ENCODE data around the gene OXSR1. TPM values are rescaled to one million over a fixed set of nuclear protein-coding genes. Genes with fewer than 3 reads are reported as not detected.

OXSR1 gene
- total RNA-seq, 1 donor from 2014 or later: 36.0 TPM

DNA sequence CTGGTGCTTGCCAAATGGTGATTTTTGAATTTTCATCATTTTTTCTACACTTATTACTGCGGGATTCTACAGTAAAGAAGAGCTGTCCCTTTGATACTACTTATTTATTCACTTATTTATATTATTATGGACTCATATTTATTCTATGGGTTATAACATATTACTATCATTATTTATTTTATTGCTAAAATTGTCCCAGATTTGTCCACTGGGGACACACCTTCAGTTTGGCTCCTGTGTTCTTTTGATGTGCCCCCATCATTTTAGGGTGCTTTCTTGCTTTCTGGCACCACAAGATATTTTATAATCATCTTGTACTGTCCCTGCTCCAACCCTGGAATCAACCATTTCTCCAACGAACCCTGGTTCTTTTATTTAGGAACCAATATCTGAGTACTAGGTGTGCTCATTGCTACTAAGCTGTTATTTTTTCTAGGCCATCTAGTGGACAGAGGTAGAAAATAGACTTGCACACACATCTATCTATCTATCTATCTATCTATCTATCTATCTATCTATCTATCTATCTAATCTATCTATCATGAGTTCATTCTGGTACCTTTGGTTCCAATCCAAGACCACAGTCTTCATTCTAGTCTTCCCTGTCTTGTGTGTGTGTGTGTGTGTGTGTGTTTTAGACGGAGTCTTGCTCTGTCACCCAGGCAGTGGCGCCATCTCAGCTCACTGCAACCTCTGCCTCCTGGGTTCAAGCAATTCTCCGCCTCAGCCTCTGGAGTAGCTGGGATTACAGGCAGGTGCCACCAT is 132.8 kb downstream of the OXSR1 start:
- no peaks in the 10 kb centered on the region for H3K9me3 Mint-ChIP-seq (ENCODE audit: unreplicated experiment)
- TF ChIP-seq, protein P1, sequence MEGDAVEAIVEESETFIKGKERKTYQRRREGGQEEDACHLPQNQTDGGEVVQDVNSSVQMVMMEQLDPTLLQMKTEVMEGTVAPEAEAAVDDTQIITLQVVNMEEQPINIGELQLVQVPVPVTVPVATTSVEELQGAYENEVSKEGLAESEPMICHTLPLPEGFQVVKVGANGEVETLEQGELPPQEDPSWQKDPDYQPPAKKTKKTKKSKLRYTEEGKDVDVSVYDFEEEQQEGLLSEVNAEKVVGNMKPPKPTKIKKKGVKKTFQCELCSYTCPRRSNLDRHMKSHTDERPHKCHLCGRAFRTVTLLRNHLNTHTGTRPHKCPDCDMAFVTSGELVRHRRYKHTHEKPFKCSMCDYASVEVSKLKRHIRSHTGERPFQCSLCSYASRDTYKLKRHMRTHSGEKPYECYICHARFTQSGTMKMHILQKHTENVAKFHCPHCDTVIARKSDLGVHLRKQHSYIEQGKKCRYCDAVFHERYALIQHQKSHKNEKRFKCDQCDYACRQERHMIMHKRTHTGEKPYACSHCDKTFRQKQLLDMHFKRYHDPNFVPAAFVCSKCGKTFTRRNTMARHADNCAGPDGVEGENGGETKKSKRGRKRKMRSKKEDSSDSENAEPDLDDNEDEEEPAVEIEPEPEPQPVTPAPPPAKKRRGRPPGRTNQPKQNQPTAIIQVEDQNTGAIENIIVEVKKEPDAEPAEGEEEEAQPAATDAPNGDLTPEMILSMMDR (IDR thresholded peaks at IDR 0.05; ENCODE audit: unreplicated experiment): peak; percentile 71
- no peak overlapping the region for H3K4me3 Mint-ChIP-seq (ENCODE audit: unreplicated experiment)
- H3K27me3 Mint-ChIP-seq (ENCODE audit: unreplicated experiment): peaks cover 3% of the 10 kb centered on the region
- no peak overlapping the region for H3K27ac Mint-ChIP-seq (ENCODE audit: unreplicated experiment)
- no peak for DNase-seq (ENCODE audit: low spot score)
- peaks cover 5% of the 10 kb centered on the region for H3K4me1 Mint-ChIP-seq (ENCODE audit: unreplicated experiment)
- no peaks in the 10 kb centered on the region for H3K36me3 Mint-ChIP-seq (ENCODE audit: low read depth, unreplicated experiment)

Other genes starting within 250 kb of the OXSR1 start
- 13.7 TPM for gene VILL, start 174.8 kb upstream of the OXSR1 start, total RNA-seq (ENCODE audit: unreplicated experiment)
- 22.4 TPM for gene PLCD1, start 135.9 kb upstream of the OXSR1 start, total RNA-seq (ENCODE audit: unreplicated experiment)
- gene DLEC1, start 126.3 kb upstream of the OXSR1 start, total RNA-seq (ENCODE audit: unreplicated experiment): 0.62 TPM
- gene ACAA1, start 28.4 kb upstream of the OXSR1 start, total RNA-seq (ENCODE audit: unreplicated experiment): 71.9 TPM
- gene MYD88, start 26.9 kb upstream of the OXSR1 start, total RNA-seq (ENCODE audit: unreplicated experiment): 51.0 TPM
- gene SLC22A13, start 100.3 kb downstream of the OXSR1 start, total RNA-seq (ENCODE audit: unreplicated experiment): 0.21 TPM
- 0.36 TPM for gene SLC22A14, start 116.8 kb downstream of the OXSR1 start, total RNA-seq (ENCODE audit: unreplicated experiment)
- gene XYLB, start 181.2 kb downstream of the OXSR1 start, total RNA-seq (ENCODE audit: unreplicated experiment): 2.4 TPM

Data from endothelial cell (in vitro differentiated cells).